Raji (cell line): ENCODE measurements around the gene CAPN12.

ENCODE experiments used
- POLR2A ChIP-seq: IDR thresholded peaks from 2 replicates; pipeline ENCODE4 v1.6.1; 2011; ENCODE audit warnings: low read depth, low read length, control low read depth; ENCODE audit not compliant: insufficient read depth

Gene CAPN12

DNA sequence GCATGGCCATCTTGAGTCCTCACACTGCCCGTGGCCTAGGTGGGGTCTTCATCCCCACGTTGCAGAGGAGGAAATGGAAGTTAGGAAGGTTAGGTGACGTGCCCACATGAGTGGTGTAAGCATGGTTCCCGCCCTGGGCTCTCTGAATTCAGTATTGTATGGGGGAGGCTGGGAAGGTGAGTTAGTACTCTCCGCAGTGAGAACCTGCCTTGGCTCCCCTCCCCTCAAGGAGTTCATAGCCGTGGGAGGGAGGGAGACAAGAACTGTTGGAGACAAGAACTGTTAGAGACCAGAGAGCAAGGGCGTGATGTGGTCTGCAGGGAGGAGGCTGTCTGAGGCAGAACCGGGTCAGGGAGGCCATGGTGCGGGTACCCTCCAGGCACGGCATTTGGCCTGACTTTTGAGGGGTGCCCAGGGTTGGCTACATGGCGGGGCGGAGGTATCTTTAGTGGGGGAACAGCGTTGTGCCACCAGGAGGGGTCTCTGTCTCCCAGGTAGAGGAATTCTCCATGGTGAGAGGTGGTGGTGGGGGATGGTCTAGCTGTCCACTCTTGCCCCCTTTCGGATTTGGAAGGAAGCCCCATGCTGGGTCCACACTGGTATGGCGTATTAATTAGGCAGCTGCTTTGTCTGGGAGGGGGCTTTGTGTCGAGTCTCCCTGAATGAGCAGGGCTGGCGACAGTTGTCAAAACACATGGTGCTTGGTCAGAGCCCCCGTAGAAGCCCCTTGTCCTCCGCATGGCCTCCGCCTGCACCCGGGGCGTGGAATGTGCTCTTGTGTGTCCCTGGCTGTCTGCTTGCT lies 45.8 kb downstream of the CAPN12 start:
- TF ChIP-seq POLR2A: no peak

DNA sequence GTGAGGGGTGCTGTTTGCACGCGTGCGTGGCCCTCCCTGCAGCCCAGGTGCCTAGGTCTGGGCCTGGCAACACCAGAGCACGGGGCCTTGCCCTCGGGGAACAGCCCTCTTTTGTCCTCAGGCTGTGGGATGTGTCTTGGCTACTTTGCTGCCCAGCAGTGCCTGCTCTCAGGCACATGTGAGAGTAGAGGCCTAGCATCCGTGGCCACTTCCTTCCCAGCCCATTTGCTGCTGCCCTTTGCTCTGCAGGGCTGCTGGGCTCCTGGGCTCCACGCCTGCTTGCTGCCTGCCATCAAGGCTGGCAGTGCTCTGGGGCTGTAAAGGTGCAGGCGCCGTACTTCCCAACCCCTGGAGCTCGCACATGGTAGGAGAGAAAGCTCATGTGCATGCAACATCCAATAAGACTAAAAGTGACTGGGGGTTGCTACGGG lies 46.6 kb downstream of the CAPN12 start:
- no peak for TF ChIP-seq POLR2A

DNA sequence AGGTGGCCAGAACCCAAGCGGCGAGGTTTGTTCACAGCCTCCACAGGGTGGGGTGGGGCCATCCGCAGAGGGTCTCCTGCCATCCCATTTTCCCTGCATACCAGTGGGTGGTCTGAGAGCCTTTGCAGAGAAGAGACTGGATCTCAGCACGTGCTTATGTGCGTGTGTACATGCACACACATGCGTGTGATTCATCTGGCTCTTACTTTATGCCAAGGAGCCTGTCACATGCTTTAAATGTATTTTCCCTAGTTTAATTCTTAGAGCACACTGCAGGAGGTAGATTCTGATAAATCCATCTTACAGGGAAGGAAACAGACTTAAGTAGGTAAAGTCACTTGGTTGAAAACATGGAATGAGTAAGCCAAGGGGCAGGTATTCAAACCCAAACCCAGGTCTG lies 47.1 kb downstream of the CAPN12 start:
- no peak for TF ChIP-seq POLR2A

DNA sequence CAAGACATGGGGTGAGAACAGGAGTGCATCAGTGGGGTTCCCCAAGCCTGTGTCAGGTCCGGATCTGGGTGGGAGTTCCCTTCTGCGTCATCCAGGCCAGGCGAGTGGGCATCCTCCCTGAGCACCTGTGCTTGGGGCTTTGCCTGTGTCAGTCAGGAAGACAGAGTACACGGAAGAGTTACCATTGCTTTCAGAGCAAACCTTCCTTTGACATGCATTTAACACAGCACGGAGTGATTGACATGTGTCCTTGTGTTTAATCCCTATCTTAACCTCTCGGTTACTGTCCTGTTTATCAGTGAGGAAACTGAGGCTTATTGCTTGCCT lies 47.6 kb downstream of the CAPN12 start:
- TF ChIP-seq POLR2A: no peak

DNA sequence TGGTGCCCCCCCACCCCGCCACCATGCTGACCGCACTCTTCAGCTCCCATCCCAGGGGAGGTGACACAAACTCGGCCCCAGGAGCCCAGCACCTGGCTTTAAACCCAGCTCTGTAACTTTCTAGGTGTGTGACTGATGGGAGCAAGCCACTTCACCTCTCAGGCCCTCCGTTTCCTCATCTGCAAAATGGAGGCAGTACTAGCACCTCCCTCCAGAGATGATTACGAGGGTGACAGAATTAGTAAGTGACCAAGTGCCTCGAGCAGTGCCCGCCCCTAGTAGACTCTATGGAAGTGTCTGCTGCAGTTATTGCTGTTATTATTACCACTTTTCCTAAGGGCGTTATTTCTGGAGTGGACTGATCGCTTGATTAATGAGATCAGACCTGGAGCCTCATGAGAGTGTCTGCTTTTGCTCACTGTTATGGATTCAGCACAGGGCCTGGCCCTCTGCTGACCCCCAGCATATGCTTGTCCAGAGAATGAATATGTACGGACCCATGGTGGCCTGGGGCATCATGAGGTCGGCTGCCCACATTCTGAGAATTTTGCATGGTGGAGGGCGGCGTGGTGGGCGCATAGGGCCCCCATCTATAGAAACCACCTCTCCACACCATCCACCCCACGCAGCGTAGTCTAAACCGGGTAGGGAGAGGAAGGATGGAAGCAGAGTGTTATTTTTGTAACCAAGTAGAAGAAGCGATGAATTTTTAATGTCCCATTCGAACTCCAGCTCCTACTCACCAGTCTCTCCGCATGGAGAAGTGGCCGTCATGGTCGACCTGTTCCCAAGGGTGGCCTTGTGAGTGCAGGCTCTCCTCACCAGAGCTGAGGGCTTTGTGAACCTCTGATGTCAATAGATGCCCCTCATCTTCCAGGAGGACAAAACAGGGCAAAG lies 48.2 kb downstream of the CAPN12 start:
- no peak for TF ChIP-seq POLR2A

DNA sequence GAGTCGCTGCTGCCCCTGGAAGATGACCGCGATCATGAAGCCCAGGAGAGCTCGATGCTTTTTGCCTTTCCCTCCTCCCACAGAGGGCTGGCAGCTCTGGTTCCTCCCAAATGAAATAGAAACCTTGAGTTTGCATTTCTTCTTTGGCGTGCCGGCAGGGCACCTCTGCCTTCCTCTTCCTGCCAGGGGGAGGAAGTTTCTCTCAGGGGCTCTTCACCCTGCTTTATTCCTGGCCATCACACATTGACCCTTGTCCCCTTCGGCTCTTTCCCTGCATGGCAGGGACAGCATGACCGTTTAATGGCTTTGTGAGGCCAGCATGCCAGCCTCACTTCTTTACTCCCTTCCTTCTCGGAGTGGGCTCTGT lies 49.0 kb downstream of the CAPN12 start:
- no peak for TF ChIP-seq POLR2A

DNA sequence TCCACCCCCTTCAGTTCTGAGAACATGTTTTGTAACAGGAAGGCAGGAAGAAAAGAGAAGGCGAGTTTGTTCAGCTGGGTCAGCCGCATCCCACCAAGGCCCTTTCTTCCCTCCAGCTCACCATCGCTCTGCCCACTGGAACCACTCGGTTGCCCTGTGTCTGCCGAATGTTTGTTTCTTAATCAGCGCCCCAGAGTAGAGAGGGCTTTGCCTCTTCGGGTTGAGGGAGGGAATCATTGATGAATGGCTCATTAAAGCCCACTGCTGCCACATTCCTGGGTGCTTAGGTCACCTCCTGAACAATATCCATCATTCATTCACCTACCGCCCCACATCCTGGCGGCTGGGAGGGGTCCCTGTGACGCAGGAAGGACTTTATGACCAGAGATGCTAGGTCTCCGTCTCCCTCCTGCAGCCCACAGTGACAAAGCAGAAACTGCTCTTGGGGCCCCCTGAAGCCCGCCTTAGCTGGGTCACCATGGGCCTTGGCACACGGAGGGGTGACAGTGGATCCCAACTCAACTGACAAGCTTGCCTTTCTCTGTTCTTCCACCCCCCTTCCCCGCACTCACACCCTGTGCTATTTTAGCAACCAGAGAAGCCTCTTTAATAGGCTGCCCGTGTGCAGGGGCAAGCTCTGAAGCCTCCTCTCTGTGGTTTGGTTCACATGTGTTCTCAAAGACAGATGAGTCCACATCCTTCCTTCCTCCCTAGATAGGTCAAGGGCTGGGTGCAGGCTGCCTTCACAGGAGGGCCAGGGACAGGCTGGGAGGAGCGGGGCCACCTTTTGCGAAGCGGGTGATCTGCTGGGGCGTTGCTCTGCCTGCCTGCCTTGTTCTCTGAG lies 50.7 kb downstream of the CAPN12 start:
- TF ChIP-seq POLR2A: no peak

DNA sequence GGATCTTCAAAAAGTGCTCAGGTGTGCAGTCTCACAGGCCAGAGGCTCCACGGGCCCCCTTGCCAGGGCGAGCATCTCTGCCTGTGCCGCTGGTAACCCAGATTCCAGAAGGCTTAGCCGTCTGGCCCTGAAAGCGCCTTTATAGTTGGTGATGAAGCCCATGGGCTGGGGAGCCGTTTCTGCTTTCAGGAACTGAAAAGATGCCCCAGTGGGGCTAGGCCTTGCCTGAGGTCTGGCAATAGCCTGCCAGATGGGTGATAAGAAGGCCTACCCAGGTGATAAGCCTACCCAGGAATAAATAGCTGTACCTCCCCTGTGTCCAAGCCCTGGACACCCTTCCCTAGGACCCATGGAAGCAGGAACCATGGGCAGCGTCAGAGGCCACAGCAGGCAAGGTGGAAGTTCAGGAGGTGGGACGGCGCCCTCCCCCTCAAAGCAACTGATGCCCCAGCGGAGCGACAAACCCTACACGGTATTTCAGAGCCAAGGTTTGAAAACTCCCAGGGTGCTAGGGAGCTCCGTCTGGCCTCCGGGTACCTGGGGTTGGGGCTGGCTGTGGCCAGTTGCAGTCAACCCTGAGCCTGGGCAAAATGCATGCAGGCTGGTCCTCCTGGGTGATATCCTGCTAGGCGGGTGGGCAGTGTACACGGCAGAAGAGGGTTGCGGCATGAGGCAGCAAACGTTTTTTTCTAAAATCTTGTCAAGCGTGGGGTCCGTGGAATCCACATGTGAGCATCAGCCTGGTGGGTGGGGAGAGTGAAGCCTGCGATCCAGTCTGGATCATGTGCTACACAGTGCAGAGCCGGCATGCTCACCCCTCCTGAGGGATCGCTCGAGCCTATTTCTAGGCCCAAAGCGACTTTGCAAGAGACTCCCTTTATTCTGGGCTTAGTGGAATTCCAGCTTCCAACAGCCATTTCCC lies 51.6 kb downstream of the CAPN12 start:
- no peak for TF ChIP-seq POLR2A

DNA sequence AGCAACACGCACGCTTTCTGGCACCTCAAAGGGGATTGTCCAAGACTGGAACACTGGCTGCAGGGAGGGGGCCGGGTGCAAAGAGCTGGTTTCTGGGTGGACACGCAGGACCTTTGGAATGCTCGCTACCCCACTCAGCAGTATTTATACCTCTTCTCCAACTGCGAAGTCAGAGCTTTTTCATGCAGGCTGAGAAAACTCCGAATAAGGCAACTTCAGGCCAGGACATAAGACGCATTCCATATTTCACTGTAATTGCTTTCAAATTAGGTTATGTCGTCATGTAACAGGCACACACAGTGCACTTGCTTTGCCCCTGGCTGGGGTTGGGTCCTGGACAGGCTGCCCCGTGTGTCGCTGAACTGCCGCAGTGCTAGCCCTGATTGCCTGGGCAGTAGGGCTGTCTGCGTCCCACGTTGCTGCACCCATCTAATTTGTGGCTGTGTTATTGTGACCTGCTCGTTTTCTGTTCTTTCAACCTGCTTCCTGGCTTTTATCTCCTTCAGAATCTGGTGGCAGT lies 52.3 kb downstream of the CAPN12 start:
- TF ChIP-seq POLR2A: no peak

DNA sequence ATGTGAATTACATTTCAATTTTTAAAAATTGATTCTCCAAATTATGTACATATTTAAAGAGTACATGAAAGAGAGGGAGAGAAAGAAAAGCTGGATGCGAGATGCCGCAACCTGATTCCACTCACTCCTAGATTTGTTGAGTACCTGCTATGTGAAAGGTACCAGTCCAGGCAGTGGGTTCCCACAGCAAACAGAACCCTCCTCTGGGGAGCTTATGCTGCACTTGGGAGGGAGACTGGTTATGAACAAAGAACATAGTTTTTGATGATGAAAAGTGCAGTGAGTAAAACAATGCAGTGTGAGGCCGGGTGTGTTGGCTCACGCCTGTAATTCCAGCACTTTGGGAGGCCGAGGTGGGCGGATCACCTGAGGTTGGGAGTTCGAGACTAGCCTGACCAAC lies 53.4 kb downstream of the CAPN12 start:
- no peak for TF ChIP-seq POLR2A

DNA sequence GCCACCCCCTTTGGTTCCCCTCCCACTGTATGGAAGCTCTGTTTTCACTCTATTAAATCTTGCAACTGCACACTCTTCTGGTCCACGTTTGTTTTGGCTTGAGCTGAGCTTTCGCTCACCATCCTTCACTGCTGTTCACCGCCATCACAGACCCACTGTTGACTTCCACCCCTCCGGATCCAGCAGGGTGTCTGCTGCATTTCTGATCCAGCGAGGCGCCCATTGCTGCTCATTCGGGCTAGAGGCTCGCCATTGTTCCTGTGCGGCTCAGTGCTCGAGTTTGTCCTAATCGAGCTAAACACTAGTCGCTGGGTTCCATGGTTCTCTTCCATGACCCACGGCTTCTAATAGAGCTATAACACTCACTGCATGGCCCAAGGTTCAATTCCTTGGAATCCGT lies 54.1 kb downstream of the CAPN12 start:
- no peak for TF ChIP-seq POLR2A

DNA sequence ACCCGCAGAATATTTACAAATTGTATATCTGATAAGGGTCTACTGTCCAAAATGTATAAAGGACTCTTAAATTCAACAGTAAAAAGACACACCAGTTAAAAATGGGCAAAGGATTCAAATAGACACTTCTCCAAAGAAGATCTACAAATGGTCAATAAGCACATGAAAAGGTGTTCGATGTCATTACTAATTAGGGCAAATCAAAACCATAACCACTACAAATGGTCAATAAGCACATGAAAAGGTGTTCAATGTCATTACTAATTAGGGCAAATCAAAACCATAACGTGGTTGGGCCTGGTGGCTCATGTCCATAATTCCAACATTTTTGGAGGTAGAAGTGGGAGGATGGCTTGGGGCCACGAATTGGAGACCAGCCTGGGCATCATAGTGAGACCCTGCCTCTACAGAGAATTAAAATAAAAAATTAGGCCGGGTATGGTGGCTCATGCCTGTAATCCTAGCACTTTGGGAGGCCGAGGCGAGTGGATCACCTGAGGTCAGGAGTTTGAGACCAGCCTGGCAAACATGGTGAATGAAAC lies 56.4 kb downstream of the CAPN12 start:
- no peak for TF ChIP-seq POLR2A

DNA sequence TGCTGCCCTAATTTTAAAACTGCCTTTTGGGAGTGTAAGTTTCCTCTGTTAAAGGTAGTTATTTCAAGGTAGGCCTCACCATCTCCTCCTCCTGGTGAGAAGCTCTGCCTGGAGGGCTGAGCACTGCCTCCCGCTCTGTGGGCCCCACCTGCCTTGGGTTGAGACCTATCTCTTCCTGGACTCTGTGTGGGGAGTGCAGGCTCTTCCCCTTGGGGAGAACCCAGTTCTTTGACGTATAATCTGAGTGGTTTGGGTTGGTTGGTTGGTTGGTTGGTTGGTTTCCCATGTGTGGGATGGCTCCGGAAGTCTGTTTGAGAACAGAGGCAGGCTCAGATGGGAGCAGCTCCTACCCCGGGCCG lies 57.8 kb downstream of the CAPN12 start:
- TF ChIP-seq POLR2A: no peak

DNA sequence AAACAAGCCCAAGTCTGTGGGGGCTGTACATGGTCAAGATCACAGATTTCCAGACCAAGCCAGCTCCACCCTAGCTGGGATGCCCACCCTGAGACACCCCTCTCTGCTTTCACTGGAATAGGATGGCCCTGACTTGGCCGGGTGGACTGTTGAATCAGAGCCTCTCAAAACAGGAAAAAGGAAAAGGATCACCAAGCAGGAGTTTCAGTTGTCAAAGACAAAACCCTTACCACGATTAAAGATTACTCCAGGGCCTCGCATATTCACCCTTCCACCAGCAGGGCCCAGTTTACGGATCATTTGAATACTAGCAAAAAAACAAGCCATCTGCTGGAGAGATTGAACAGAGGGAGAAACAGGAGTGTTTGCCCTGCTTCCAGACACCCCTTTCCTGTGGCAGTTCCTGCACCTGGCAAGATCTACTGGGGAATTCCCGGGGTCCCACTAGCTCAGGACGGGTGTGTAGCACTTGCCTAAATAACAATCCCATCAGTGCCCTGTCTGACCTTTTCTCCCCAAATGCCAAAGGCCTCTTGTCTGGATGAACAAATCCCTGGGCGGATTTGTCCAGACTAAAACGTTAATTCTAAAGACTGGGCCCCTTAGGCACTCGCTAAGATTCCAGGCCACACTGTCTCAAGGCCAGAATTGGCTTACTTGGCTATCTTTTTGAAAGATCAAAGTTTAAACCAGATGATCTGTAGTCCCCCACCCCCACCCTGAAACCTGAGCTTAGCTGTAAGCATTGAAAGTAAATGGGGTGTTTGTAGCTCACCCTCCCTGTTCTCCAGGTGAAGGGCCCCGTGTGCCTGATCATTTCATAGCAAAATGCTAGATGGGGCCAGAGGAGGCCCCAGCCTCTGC lies 58.4 kb downstream of the CAPN12 start:
- TF ChIP-seq POLR2A: no peak
